ENCODE data around the gene EMCN. TPM values are rescaled to one million over a fixed set of nuclear protein-coding genes. Genes with fewer than 3 reads are reported as not detected.
"Not testable (repeated sequence)": the region's sequence is repeated elsewhere in the genome, so short reads cannot be mapped to it uniquely, and the experiment has no call there.

The EMCN gene
- total RNA-seq, 1 experiment from 2014 or later, result not detected

DNA sequence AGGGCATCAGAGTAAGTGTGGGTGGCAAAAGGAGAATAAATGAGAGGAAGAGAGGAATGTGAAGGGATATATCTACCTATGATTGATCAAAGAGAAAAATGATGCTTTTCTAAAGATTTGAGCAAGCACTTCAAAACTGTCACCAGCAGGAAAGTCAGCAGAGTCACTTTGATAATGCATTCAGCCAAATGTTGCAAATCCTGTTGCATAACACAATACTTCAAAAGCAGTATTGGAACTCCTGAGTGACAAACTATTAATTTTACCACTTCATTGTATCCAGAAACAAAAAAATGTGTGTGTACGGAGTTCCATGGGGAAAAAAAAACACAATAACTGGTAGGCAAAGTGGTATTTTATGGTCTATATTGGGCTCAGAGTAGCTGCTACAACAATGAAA is 160.3 kb downstream of the EMCN start:
- H3K36me3 ChIP-seq (ENCODE audit: control insufficient read depth, insufficient read depth, low read length), result no peaks in the 10 kb centered on the region
- H3K4me3 ChIP-seq (ENCODE audit: low read depth in 2 of 2, low read length in 2 of 2), result no peak overlapping the region
- no peak for TF ChIP-seq REST (IDR thresholded peaks at IDR 0.05; ENCODE audit: insufficient read depth in 1 of 2, low read depth in 2 of 2, low read length in 1 of 2)
- no peak for TF ChIP-seq SIN3A (IDR thresholded peaks at IDR 0.05; ENCODE audit: borderline replicate concordance, insufficient read depth, low read depth, low read length)
- TF ChIP-seq POLR2AphosphoS5 (IDR thresholded peaks at IDR 0.05; ENCODE audit: low read depth, low read length), result no peak
- TF ChIP-seq TCF7L2 (IDR thresholded peaks at IDR 0.05; ENCODE audit: low read depth, low read length), result no peak
- TF ChIP-seq, protein P1, sequence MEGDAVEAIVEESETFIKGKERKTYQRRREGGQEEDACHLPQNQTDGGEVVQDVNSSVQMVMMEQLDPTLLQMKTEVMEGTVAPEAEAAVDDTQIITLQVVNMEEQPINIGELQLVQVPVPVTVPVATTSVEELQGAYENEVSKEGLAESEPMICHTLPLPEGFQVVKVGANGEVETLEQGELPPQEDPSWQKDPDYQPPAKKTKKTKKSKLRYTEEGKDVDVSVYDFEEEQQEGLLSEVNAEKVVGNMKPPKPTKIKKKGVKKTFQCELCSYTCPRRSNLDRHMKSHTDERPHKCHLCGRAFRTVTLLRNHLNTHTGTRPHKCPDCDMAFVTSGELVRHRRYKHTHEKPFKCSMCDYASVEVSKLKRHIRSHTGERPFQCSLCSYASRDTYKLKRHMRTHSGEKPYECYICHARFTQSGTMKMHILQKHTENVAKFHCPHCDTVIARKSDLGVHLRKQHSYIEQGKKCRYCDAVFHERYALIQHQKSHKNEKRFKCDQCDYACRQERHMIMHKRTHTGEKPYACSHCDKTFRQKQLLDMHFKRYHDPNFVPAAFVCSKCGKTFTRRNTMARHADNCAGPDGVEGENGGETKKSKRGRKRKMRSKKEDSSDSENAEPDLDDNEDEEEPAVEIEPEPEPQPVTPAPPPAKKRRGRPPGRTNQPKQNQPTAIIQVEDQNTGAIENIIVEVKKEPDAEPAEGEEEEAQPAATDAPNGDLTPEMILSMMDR (IDR thresholded peaks at IDR 0.05), result no peak
- no TSS peak for BruUV-seq (replicated peaks)
- ChIA-PET CTCF (interaction anchor here (0.7 kb wide), 1 partner anchor 244 kb away, joined by 3 read pairs; no protein-coding TSS in a partner anchor), POLR2A (no interaction called here)
- intact Hi-C loops (cut with micrococcal nuclease; ENCODE audit: unreplicated experiment), result no loop called here
- DNase-seq (ENCODE audit: low read depth, low spot score) (no peak), ATAC-seq (no peak)
- no peaks in the 10 kb centered on the region for H3K27me3 ChIP-seq (ENCODE audit: control insufficient read depth, insufficient read depth, low read length)
- H3K27ac ChIP-seq (ENCODE audit: low read length), result no peak overlapping the region
- in situ Hi-C loops (cut with HindIII; ENCODE audit: low pct_unique_long_range_greater_than_20kb, low sequenced_read_pairs), result no loop called here
- H3K9me3 ChIP-seq (ENCODE audit: control insufficient read depth, insufficient read depth, low read depth, low read length), result no peaks in the 10 kb centered on the region
- no peaks in the 10 kb centered on the region for H3K4me1 ChIP-seq (ENCODE audit: control insufficient read depth, insufficient read depth, low read length)

GRCh38 chr4:100356172-100356571 is 161.7 kb downstream of the EMCN start:
- POLR2A ChIA-PET, result no interaction called here

GRCh38 chr4:100352352-100352751 is 165.5 kb downstream of the EMCN start:
- in situ Hi-C loops (cut with HindIII; ENCODE audit: low pct_unique_long_range_greater_than_20kb, low sequenced_read_pairs); POLR2A ChIA-PET; H3K36me3 ChIP-seq (ENCODE audit: control insufficient read depth, insufficient read depth, low read length); DNase-seq (ENCODE audit: low read depth, low spot score); BruUV-seq (replicated peaks); H3K4me3 ChIP-seq (ENCODE audit: low read depth in 2 of 2, low read length in 2 of 2); H3K27ac ChIP-seq (ENCODE audit: low read length); H3K4me1 ChIP-seq (ENCODE audit: control insufficient read depth, insufficient read depth, low read length); CTCF ChIA-PET; ATAC-seq; intact Hi-C loops (cut with micrococcal nuclease; ENCODE audit: unreplicated experiment); H3K9me3 ChIP-seq (ENCODE audit: control insufficient read depth, insufficient read depth, low read depth, low read length); H3K27me3 ChIP-seq (ENCODE audit: control insufficient read depth, insufficient read depth, low read length): not testable (repeated sequence)

More at GRCh38 chr4:100356172-100356571, 161.7 kb downstream of the EMCN start:
- CTCF ChIA-PET, result no interaction called here
- H3K4me3 ChIP-seq (ENCODE audit: low read depth in 2 of 2, low read length in 2 of 2), result no peak overlapping the region
- H3K36me3 ChIP-seq (ENCODE audit: control insufficient read depth, insufficient read depth, low read length), result no peaks in the 10 kb centered on the region
- in situ Hi-C loops (cut with HindIII; ENCODE audit: low pct_unique_long_range_greater_than_20kb, low sequenced_read_pairs), result no loop called here
- intact Hi-C loops (cut with micrococcal nuclease; ENCODE audit: unreplicated experiment), result no loop called here
- TF ChIP-seq, protein P1 (IDR thresholded peaks at IDR 0.05), result no peak
- no peak for TF ChIP-seq TCF7L2 (IDR thresholded peaks at IDR 0.05; ENCODE audit: low read depth, low read length)
- H3K9me3 ChIP-seq (ENCODE audit: control insufficient read depth, insufficient read depth, low read depth, low read length), result no peaks in the 10 kb centered on the region
- ATAC-seq (no peak), DNase-seq (ENCODE audit: low read depth, low spot score) (no peak)
- no peak overlapping the region for H3K27ac ChIP-seq (ENCODE audit: low read length)
- H3K27me3 ChIP-seq (ENCODE audit: control insufficient read depth, insufficient read depth, low read length), result no peaks in the 10 kb centered on the region
- BruUV-seq (replicated peaks), result no TSS peak
- H3K4me1 ChIP-seq (ENCODE audit: control insufficient read depth, insufficient read depth, low read length), result no peaks in the 10 kb centered on the region

All from Panc1 (cell line).